Osteocyte (in vitro differentiated cells): Measurements from ENCODE around the gene JAZF1. TPM values are rescaled to one million over a fixed set of nuclear protein-coding genes. Genes with fewer than 3 reads are reported as not detected.

ENCODE experiments used
- DNase-seq: peaks from one replicate; pipeline ENCODE4 v3.0.0; 2021; ENCODE audit warnings: mixed read lengths; ENCODE audit not compliant: unreplicated experiment; ENCODE audit errors: extremely low spot score
- H3K27ac Mint-ChIP-seq: one replicate; pipeline ENCODE4 v1.8.0; 2021; ENCODE audit warnings: mild to moderate bottlenecking, mixed read lengths; ENCODE audit not compliant: unreplicated experiment
- H3K27me3 Mint-ChIP-seq: one replicate; pipeline ENCODE4 v1.8.0; 2021; ENCODE audit warnings: mixed read lengths; ENCODE audit not compliant: unreplicated experiment
- H3K36me3 Mint-ChIP-seq: one replicate; pipeline ENCODE4 v1.8.0; 2021; ENCODE audit warnings: mixed read lengths; ENCODE audit not compliant: unreplicated experiment
- H3K4me1 Mint-ChIP-seq: one replicate; pipeline ENCODE4 v1.8.0; 2021; ENCODE audit warnings: mixed read lengths; ENCODE audit not compliant: unreplicated experiment
- H3K4me3 Mint-ChIP-seq: one replicate; pipeline ENCODE4 v1.8.0; 2021; ENCODE audit warnings: mild to moderate bottlenecking, moderate library complexity, mixed read lengths; ENCODE audit not compliant: unreplicated experiment
- H3K9me3 Mint-ChIP-seq: one replicate; pipeline ENCODE4 v1.8.0; 2021; ENCODE audit warnings: mixed read lengths; ENCODE audit not compliant: unreplicated experiment
- total RNA-seq: library from RNA; stranded (reverse); gene quantifications from 2 replicates; pipeline ENCODE4 v1.2.1, GENCODE V29; 2021
- TF ChIP-seq, protein P1 (sequence below): fragments of 200-600 bp; sonication (generic); IDR thresholded peaks from 2 replicates; pipeline ENCODE4 v1.5.0; 2021; ENCODE audit warnings: antibody characterized with exemption, mild to moderate bottlenecking, moderate library complexity

JAZF1 gene
- total RNA-seq, 1 donor from 2014 or later: 19.8 TPM

GRCh38 chr7:27871866-27872265 is 308.7 kb downstream of the JAZF1 start:
- Mint-ChIP-seq H3K27me3 (no peaks in the 10 kb centered on the region), H3K36me3 (peaks cover 3% of the 10 kb centered on the region), H3K4me3 (no peak overlapping the region), H3K27ac (no peak overlapping the region), H3K9me3 (peaks cover 3% of the 10 kb centered on the region), H3K4me1 (peaks cover 40% of the 10 kb centered on the region)
- TF ChIP-seq, protein P1, sequence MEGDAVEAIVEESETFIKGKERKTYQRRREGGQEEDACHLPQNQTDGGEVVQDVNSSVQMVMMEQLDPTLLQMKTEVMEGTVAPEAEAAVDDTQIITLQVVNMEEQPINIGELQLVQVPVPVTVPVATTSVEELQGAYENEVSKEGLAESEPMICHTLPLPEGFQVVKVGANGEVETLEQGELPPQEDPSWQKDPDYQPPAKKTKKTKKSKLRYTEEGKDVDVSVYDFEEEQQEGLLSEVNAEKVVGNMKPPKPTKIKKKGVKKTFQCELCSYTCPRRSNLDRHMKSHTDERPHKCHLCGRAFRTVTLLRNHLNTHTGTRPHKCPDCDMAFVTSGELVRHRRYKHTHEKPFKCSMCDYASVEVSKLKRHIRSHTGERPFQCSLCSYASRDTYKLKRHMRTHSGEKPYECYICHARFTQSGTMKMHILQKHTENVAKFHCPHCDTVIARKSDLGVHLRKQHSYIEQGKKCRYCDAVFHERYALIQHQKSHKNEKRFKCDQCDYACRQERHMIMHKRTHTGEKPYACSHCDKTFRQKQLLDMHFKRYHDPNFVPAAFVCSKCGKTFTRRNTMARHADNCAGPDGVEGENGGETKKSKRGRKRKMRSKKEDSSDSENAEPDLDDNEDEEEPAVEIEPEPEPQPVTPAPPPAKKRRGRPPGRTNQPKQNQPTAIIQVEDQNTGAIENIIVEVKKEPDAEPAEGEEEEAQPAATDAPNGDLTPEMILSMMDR: no peak
- DNase-seq: no peak

DNA sequence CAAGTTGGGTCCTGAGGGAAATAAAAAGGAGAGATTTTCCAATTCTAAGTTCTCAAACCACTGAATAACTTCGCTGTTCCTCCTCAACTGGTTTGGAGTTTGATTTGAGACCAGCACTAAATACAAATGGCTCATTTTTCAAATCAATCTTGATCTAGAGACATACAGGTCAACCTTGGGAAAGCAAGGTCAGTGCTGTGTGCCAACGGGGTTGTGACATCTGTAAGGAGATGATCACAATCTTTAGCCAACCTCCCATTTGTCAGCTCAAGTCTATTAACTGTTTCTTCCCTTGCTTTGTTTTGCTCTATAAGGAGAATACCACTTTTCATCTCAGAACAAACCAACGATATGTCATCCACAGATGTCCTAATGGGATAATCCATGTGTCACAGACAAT is 309.5 kb downstream of the JAZF1 start:
- no peak overlapping the region for H3K4me3 Mint-ChIP-seq
- DNase-seq: no peak
- H3K4me1 Mint-ChIP-seq: peaks cover 35% of the 10 kb centered on the region
- H3K27ac Mint-ChIP-seq: no peak overlapping the region
- H3K36me3 Mint-ChIP-seq: peaks cover 3% of the 10 kb centered on the region
- peaks cover 3% of the 10 kb centered on the region for H3K9me3 Mint-ChIP-seq
- H3K27me3 Mint-ChIP-seq: no peaks in the 10 kb centered on the region
- TF ChIP-seq, protein P1: no peak

GRCh38 chr7:27870595-27870994 is 310.0 kb downstream of the JAZF1 start:
- no peak for DNase-seq
- Mint-ChIP-seq H3K27me3 (no peaks in the 10 kb centered on the region), H3K4me3 (no peak overlapping the region), H3K36me3 (peaks cover 3% of the 10 kb centered on the region), H3K9me3 (peaks cover 3% of the 10 kb centered on the region), H3K27ac (no peak overlapping the region), H3K4me1 (peaks cover 34% of the 10 kb centered on the region)
- TF ChIP-seq, protein P1: no peak

GRCh38 chr7:27869056-27869455 is 311.5 kb downstream of the JAZF1 start:
- H3K27ac Mint-ChIP-seq: no peak overlapping the region
- H3K4me1 Mint-ChIP-seq: peaks cover 19% of the 10 kb centered on the region
- H3K4me3 Mint-ChIP-seq: no peak overlapping the region
- TF ChIP-seq, protein P1: no peak
- peaks cover 3% of the 10 kb centered on the region for H3K36me3 Mint-ChIP-seq
- no peak for DNase-seq
- no peaks in the 10 kb centered on the region for H3K27me3 Mint-ChIP-seq
- peaks cover 3% of the 10 kb centered on the region for H3K9me3 Mint-ChIP-seq

DNA sequence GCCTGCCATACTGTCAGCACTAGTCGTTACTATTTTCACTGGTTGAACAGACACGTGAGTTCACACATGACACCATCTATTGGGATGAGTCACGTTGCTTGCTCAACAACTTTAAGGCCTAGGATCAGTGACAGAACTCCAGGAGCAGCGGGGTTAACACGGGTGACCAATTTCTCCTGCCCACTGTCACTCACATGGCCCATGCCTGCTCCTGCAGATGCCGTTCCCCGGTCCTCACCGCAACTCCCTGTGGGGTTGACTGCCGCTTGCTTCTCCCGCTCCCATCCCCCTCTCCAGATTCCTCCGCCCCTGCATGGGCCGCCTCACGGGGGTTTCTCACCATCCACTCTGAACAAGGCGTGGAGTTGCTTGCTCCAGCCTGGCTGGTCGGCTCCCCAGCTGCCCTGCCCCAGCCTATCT is 312.5 kb downstream of the JAZF1 start:
- DNase-seq: no peak
- H3K4me1 Mint-ChIP-seq: peaks cover 12% of the 10 kb centered on the region
- H3K4me3 Mint-ChIP-seq: no peak overlapping the region
- H3K27me3 Mint-ChIP-seq: no peaks in the 10 kb centered on the region
- peaks cover 7% of the 10 kb centered on the region for H3K36me3 Mint-ChIP-seq
- TF ChIP-seq, protein P1: no peak
- no peak overlapping the region for H3K27ac Mint-ChIP-seq
- peaks cover 3% of the 10 kb centered on the region for H3K9me3 Mint-ChIP-seq
